HG02623 (cell line): ENCODE measurements around the gene CPNE4.
"Not testable (repeated sequence)": the region's sequence is repeated elsewhere in the genome, so short reads cannot be mapped to it uniquely, and the experiment has no call there.

Experiments used
- ATAC-seq: cut with Tn5 transposase; IDR thresholded peaks from one replicate; pipeline ENCODE4 v1.9.1; 2021; ENCODE audit warnings: moderate library complexity; ENCODE audit not compliant: unreplicated experiment

Gene CPNE4

GRCh38 chr3:132034486-132035464 is at the start of gene CPNE4:
TSS of gene CPNE4 (minus strand) at chr3:132035014.
- no peak for ATAC-seq

- ATAC-seq = no peak
Measured at GRCh38 chr3:132083583-132084279, 48.9 kb upstream of the CPNE4 start.

GRCh38 chr3:132083159-132083558 is 48.3 kb upstream of the CPNE4 start:
- no peak for ATAC-seq

- no peak for ATAC-seq
Measured at GRCh38 chr3:132079147-132079546, 44.3 kb upstream of the CPNE4 start.

GRCh38 chr3:132073771-132074170 is 39.0 kb upstream of the CPNE4 start:
- ATAC-seq = no peak

GRCh38 chr3:132071043-132071442 is 36.2 kb upstream of the CPNE4 start:
- no peak for ATAC-seq

GRCh38 chr3:132064114-132064513 is 29.3 kb upstream of the CPNE4 start:
- no peak for ATAC-seq

- no peak for ATAC-seq
Measured at GRCh38 chr3:132062535-132062934, 27.7 kb upstream of the CPNE4 start.

- ATAC-seq = no peak
Measured at GRCh38 chr3:132055872-132056271, 21.1 kb upstream of the CPNE4 start.

GRCh38 chr3:132047209-132047608 is 12.4 kb upstream of the CPNE4 start:
- no peak for ATAC-seq

- not testable (repeated sequence) for ATAC-seq
Measured at GRCh38 chr3:132044874-132045273, 10.1 kb upstream of the CPNE4 start.

GRCh38 chr3:132042681-132043080 is 7.9 kb upstream of the CPNE4 start:
- no peak for ATAC-seq

- no peak for ATAC-seq
Measured at GRCh38 chr3:132038198-132038825, 3.5 kb upstream of the CPNE4 start.

- ATAC-seq = no peak
Measured at GRCh38 chr3:132037581-132037980, 2.8 kb upstream of the CPNE4 start.

GRCh38 chr3:132037056-132037455 is 2.2 kb upstream of the CPNE4 start:
- no peak for ATAC-seq

- ATAC-seq = no peak
Measured at GRCh38 chr3:132034097-132034485, 723 bp downstream of the CPNE4 start.

GRCh38 chr3:132033471-132033870 is 1.3 kb downstream of the CPNE4 start:
- ATAC-seq = no peak

- ATAC-seq = no peak
Measured at GRCh38 chr3:132032959-132033358, 1.9 kb downstream of the CPNE4 start.

GRCh38 chr3:132029182-132029902 is 5.5 kb downstream of the CPNE4 start:
- peak; percentile 94 for ATAC-seq

- ATAC-seq = no peak
Measured at GRCh38 chr3:132022914-132023313, 11.9 kb downstream of the CPNE4 start.

- no peak for ATAC-seq
Measured at GRCh38 chr3:132020058-132020457, 14.8 kb downstream of the CPNE4 start.
